WTC11 (cell line): ENCODE measurements around the gene KIF6. TPM values are rescaled to one million over a fixed set of nuclear protein-coding genes. Genes with fewer than 3 reads are reported as not detected.

ENCODE experiments used
- ATAC-seq: fragments of 200-7000 bp; cut with Tn5 transposase; 2 replicates; pipeline ENCODE4 v1.10.0; 2021; ENCODE audit warnings: mild to moderate bottlenecking, moderate library complexity
- CTCF ChIA-PET: fragments of 300-600 bp; sonication (Branson Sonifier 250); formaldehyde crosslinking; loops from one replicate; lab custom pipeline; 2021; ENCODE audit warnings: antibody characterized with exemption; lab: Charles Lee
- POLR2A ChIA-PET: fragments of 350-600 bp; sonication (Branson Sonifier 250); formaldehyde crosslinking; loops from one replicate; lab custom pipeline; 2021; ENCODE audit warnings: antibody characterized with exemption; lab: Charles Lee
- DNase-seq: peaks from one replicate; pipeline ENCODE4 v3.0.0; 2021; ENCODE audit warnings: low spot score
- H3K27ac Mint-ChIP-seq: 2 replicates; pipeline ENCODE4 v1.8.0; 2021; ENCODE audit warnings: mixed read lengths
- H3K27me3 Mint-ChIP-seq: 2 replicates; pipeline ENCODE4 v1.8.0; 2021; ENCODE audit warnings: low read depth, mild to moderate bottlenecking, moderate library complexity, mixed read lengths
- H3K36me3 Mint-ChIP-seq: 2 replicates; pipeline ENCODE4 v1.8.0; 2021; ENCODE audit warnings: mixed read lengths
- H3K4me1 Mint-ChIP-seq: 2 replicates; pipeline ENCODE4 v1.8.0; 2022; ENCODE audit warnings: mixed read lengths
- H3K4me3 Mint-ChIP-seq: 2 replicates; pipeline ENCODE4 v1.8.0; 2021; ENCODE audit warnings: mild to moderate bottlenecking, moderate library complexity, mixed read lengths
- H3K9me3 Mint-ChIP-seq: 2 replicates; pipeline ENCODE4 v1.8.0; 2021; ENCODE audit warnings: mixed read lengths
- ATF1 ChIP-seq: sonication (generic); formaldehyde crosslinking; IDR thresholded peaks from 2 replicates; pipeline ENCODE4 v1.8.1; 2023; ENCODE audit warnings: mild to moderate bottlenecking, moderate library complexity, missing genetic modification reagents
- EMX1 ChIP-seq: fragments of 250-450 bp; sonication (Bioruptor Pico); IDR thresholded peaks from 2 replicates; pipeline ENCODE4 v1.8.0; 2021; ENCODE audit warnings: mild to moderate bottlenecking
- FOXJ3 ChIP-seq: sonication (generic); formaldehyde crosslinking; IDR thresholded peaks from 2 replicates; pipeline ENCODE4 v1.9.0; 2021; ENCODE audit warnings: missing genetic modification reagents, mild to moderate bottlenecking, borderline replicate concordance
- OVOL2 ChIP-seq: fragments of 250-450 bp; sonication (Bioruptor Pico); IDR thresholded peaks from 2 replicates; pipeline ENCODE4 v1.9.0; 2021; ENCODE audit warnings: mild to moderate bottlenecking, borderline replicate concordance
- PRDM15 ChIP-seq: sonication (generic); formaldehyde crosslinking; IDR thresholded peaks from 2 replicates; pipeline ENCODE4 v1.8.0; 2022; ENCODE audit warnings: missing genetic modification reagents
- RORB ChIP-seq: fragments of 250-450 bp; sonication (Bioruptor Pico); IDR thresholded peaks from 2 replicates; pipeline ENCODE4 v1.9.0; 2021; ENCODE audit warnings: mild to moderate bottlenecking
- SOX15 ChIP-seq: fragments of 250-450 bp; sonication (Bioruptor Pico); IDR thresholded peaks from 2 replicates; pipeline ENCODE4 v1.9.0; 2021; ENCODE audit warnings: mild to moderate bottlenecking
- TEAD1 ChIP-seq: sonication (generic); formaldehyde crosslinking; IDR thresholded peaks from 2 replicates; pipeline ENCODE4 v1.8.0; 2022; ENCODE audit warnings: mild to moderate bottlenecking, missing genetic modification reagents
- ZNF232 ChIP-seq: sonication (generic); formaldehyde crosslinking; IDR thresholded peaks from 2 replicates; pipeline ENCODE4 v1.8.0; 2022; ENCODE audit warnings: mild to moderate bottlenecking, missing genetic modification reagents
- ZNF281 ChIP-seq: sonication (generic); formaldehyde crosslinking; IDR thresholded peaks from 2 replicates; pipeline ENCODE4 v1.8.0; 2023; ENCODE audit warnings: mild to moderate bottlenecking, missing genetic modification reagents
- ZNF317 ChIP-seq: sonication (generic); formaldehyde crosslinking; IDR thresholded peaks from 2 replicates; pipeline ENCODE4 v1.8.1; 2023; ENCODE audit warnings: low read depth, mild to moderate bottlenecking, moderate library complexity, missing genetic modification reagents, borderline replicate concordance
- total RNA-seq: library from RNA; stranded (reverse); gene quantifications from 3 replicates; pipeline ENCODE4 v1.2.3, GENCODE V29; 2021
- TF ChIP-seq, protein P1 (sequence below): sonication (generic); formaldehyde crosslinking; IDR thresholded peaks from 2 replicates; pipeline ENCODE4 v1.8.0; 2022; ENCODE audit warnings: mild to moderate bottlenecking, missing genetic modification reagents
- TF ChIP-seq, protein P2 (sequence below): sonication (generic); formaldehyde crosslinking; IDR thresholded peaks from 2 replicates; pipeline ENCODE4 v1.8.1; 2023; ENCODE audit warnings: mild to moderate bottlenecking, moderate library complexity, missing genetic modification reagents
- TF ChIP-seq, protein P3 (sequence below): sonication (generic); formaldehyde crosslinking; IDR thresholded peaks from 2 replicates; pipeline ENCODE4 v1.8.1; 2023; ENCODE audit warnings: mild to moderate bottlenecking, missing genetic modification reagents
- TF ChIP-seq, protein P4 (sequence below): sonication (generic); formaldehyde crosslinking; IDR thresholded peaks from 2 replicates; pipeline ENCODE4 v1.8.1; 2022; ENCODE audit warnings: mild to moderate bottlenecking, missing genetic modification reagents, moderate library complexity, borderline replicate concordance

Gene KIF6
- total RNA-seq, 1 experiment from 2014 or later, result 0.57 TPM

GRCh38 chr6:39428152-39428551, 297.1 kb downstream of the KIF6 start (continued):
- TF ChIP-seq, protein P1, sequence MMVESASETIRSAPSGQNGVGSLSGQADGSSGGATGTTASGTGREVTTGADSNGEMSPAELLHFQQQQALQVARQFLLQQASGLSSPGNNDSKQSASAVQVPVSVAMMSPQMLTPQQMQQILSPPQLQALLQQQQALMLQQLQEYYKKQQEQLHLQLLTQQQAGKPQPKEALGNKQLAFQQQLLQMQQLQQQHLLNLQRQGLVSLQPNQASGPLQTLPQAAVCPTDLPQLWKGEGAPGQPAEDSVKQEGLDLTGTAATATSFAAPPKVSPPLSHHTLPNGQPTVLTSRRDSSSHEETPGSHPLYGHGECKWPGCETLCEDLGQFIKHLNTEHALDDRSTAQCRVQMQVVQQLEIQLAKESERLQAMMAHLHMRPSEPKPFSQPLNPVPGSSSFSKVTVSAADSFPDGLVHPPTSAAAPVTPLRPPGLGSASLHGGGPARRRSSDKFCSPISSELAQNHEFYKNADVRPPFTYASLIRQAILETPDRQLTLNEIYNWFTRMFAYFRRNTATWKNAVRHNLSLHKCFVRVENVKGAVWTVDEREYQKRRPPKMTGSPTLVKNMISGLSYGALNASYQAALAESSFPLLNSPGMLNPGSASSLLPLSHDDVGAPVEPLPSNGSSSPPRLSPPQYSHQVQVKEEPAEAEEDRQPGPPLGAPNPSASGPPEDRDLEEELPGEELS (CRISPR knock-in tag), result no peak
- TF ChIP-seq ZNF232 (CRISPR knock-in tag), result no peak
- no peak for TF ChIP-seq FOXJ3
- TF ChIP-seq ATF1 (CRISPR knock-in tag), result no peak
- TF ChIP-seq, protein P2, sequence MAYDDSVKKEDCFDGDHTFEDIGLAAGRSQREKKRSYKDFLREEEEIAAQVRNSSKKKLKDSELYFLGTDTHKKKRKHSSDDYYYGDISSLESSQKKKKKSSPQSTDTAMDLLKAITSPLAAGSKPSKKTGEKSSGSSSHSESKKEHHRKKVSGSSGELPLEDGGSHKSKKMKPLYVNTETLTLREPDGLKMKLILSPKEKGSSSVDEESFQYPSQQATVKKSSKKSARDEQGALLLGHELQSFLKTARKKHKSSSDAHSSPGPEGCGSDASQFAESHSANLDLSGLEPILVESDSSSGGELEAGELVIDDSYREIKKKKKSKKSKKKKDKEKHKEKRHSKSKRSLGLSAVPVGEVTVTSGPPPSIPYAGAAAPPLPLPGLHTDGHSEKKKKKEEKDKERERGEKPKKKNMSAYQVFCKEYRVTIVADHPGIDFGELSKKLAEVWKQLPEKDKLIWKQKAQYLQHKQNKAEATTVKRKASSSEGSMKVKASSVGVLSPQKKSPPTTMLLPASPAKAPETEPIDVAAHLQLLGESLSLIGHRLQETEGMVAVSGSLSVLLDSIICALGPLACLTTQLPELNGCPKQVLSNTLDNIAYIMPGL, result no peak
- TF ChIP-seq SOX15 (CRISPR knock-in tag), result no peak
- TF ChIP-seq OVOL2, result no peak
- TF ChIP-seq EMX1, result no peak
- TF ChIP-seq ZNF281 (CRISPR knock-in tag), result no peak

- ChIA-PET POLR2A (no interaction called here), CTCF (no interaction called here)
- no peaks in the 10 kb centered on the region; the same call in 1 of the 2 replicates for H3K27me3 Mint-ChIP-seq
- H3K9me3 Mint-ChIP-seq, result 0 out of 2 replicates have a peak, but pooled peaks cover 4% of the 10 kb centered on the region
- DNase-seq (no peak), ATAC-seq (no peak)
- TF ChIP-seq ZNF317 (no peak), RORB (no peak), TEAD1 (CRISPR knock-in tag) (no peak), PRDM15 (CRISPR knock-in tag) (no peak)
- TF ChIP-seq, protein P3, sequence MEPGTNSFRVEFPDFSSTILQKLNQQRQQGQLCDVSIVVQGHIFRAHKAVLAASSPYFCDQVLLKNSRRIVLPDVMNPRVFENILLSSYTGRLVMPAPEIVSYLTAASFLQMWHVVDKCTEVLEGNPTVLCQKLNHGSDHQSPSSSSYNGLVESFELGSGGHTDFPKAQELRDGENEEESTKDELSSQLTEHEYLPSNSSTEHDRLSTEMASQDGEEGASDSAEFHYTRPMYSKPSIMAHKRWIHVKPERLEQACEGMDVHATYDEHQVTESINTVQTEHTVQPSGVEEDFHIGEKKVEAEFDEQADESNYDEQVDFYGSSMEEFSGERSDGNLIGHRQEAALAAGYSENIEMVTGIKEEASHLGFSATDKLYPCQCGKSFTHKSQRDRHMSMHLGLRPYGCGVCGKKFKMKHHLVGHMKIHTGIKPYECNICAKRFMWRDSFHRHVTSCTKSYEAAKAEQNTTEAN (CRISPR knock-in tag), result no peak
- TF ChIP-seq, protein P4, sequence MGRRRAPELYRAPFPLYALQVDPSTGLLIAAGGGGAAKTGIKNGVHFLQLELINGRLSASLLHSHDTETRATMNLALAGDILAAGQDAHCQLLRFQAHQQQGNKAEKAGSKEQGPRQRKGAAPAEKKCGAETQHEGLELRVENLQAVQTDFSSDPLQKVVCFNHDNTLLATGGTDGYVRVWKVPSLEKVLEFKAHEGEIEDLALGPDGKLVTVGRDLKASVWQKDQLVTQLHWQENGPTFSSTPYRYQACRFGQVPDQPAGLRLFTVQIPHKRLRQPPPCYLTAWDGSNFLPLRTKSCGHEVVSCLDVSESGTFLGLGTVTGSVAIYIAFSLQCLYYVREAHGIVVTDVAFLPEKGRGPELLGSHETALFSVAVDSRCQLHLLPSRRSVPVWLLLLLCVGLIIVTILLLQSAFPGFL, result no peak
- H3K4me1 Mint-ChIP-seq, result peaks cover 24% of the 10 kb centered on the region
- H3K27ac Mint-ChIP-seq, result no peak overlapping the region
- H3K4me3 Mint-ChIP-seq, result no peak overlapping the region
- no peaks in the 10 kb centered on the region for H3K36me3 Mint-ChIP-seq
These were observed 299.1 kb downstream of the KIF6 start for GRCh38 chr6:39426073-39426456.
